ENCODE data around the gene ARID1A.

ARID1A gene

GRCh38 chr1:26733982-26734381, 38.2 kb downstream of the ARID1A start:
- no peak overlapping the region for H3K4ac ChIP-seq (ENCODE audit: low read depth, low read length)
- no peak overlapping the region for H4K91ac ChIP-seq (ENCODE audit: low read depth, low read length)
- H3K18ac ChIP-seq (ENCODE audit: low read length): no peak overlapping the region
- no peaks in the 10 kb centered on the region for H3K9me3 ChIP-seq (ENCODE audit: insufficient read depth, low read depth, low read length)
- H2BK120ac ChIP-seq (ENCODE audit: insufficient read depth, low read length, poor library complexity): no peak overlapping the region
- H3K4me2 ChIP-seq (ENCODE audit: low read length): no peak overlapping the region
- no peak overlapping the region for H4K8ac ChIP-seq (ENCODE audit: low read depth, low read length)
- no peak overlapping the region for H3K9ac ChIP-seq (ENCODE audit: low read length)
- H4K12ac ChIP-seq (ENCODE audit: low read depth, low read length): no peak overlapping the region
- no peaks in the 10 kb centered on the region for H3K79me1 ChIP-seq (ENCODE audit: low read length)
- H3K27ac ChIP-seq (ENCODE audit: low read depth, low read length): no peak overlapping the region
- WGBS (ENCODE audit: extremely low coverage, insufficient coverage, insufficient read length): no CpG with 5 or more reads among the region's 2 CpGs
- H3K23ac ChIP-seq (ENCODE audit: low read length): no peak overlapping the region
- H2BK12ac ChIP-seq (ENCODE audit: low read length): no peak overlapping the region
- DNase-seq: no peak
- H3K14ac ChIP-seq (ENCODE audit: low read length): no peak overlapping the region
- H3K4me1 ChIP-seq (ENCODE audit: control insufficient read depth in 1 of 2, insufficient read depth in 2 of 2, low read length in 2 of 2): peaks cover 0 to 3% of the 10 kb centered on the region in 2 experiments
- no peaks in the 10 kb centered on the region for H3K27me3 ChIP-seq (ENCODE audit: insufficient read depth, low read length)
- H3K36me3 ChIP-seq (ENCODE audit: control insufficient read depth in 1 of 2, insufficient read depth in 2 of 2, low read length in 2 of 2): peaks cover 30 to 61% of the 10 kb centered on the region in 2 experiments
- H2AK5ac ChIP-seq (ENCODE audit: low read length): no peak overlapping the region
- H2AFZ ChIP-seq (ENCODE audit: insufficient read depth, low read length, poor library complexity): no peak overlapping the region
- H3K4me3 ChIP-seq (ENCODE audit: low read depth, low read length): no peak overlapping the region
- no peak overlapping the region for H2BK5ac ChIP-seq (ENCODE audit: low read depth, low read length, poor library complexity)
- H3K79me2 ChIP-seq (ENCODE audit: control insufficient read depth, insufficient read depth, low read length, poor library complexity): no peaks in the 10 kb centered on the region

GRCh38 chr1:26734501-26735058, 38.8 kb downstream of the ARID1A start:
- H4K8ac ChIP-seq (ENCODE audit: low read depth, low read length): no peak overlapping the region
- no peak overlapping the region for H2AK5ac ChIP-seq (ENCODE audit: low read length)
- no CpG with 5 or more reads among the region's 4 CpGs for WGBS (ENCODE audit: extremely low coverage, insufficient coverage, insufficient read length)
- H3K27me3 ChIP-seq (ENCODE audit: insufficient read depth, low read length): no peaks in the 10 kb centered on the region
- H3K79me2 ChIP-seq (ENCODE audit: control insufficient read depth, insufficient read depth, low read length, poor library complexity): no peaks in the 10 kb centered on the region
- no peak overlapping the region for H4K12ac ChIP-seq (ENCODE audit: low read depth, low read length)
- H3K9me3 ChIP-seq (ENCODE audit: insufficient read depth, low read depth, low read length): no peaks in the 10 kb centered on the region
- H4K91ac ChIP-seq (ENCODE audit: low read depth, low read length): no peak overlapping the region
- H3K23ac ChIP-seq (ENCODE audit: low read length): no peak overlapping the region
- H3K36me3 ChIP-seq (ENCODE audit: control insufficient read depth in 1 of 2, insufficient read depth in 2 of 2, low read length in 2 of 2): peaks cover 28 to 64% of the 10 kb centered on the region in 2 experiments
- H3K4me3 ChIP-seq (ENCODE audit: low read depth, low read length): no peak overlapping the region
- H3K27ac ChIP-seq (ENCODE audit: low read depth, low read length): no peak overlapping the region
- H3K4me1 ChIP-seq (ENCODE audit: control insufficient read depth in 1 of 2, insufficient read depth in 2 of 2, low read length in 2 of 2): peaks cover 0 to 2% of the 10 kb centered on the region in 2 experiments
- H3K79me1 ChIP-seq (ENCODE audit: low read length): no peaks in the 10 kb centered on the region
- no peak overlapping the region for H3K18ac ChIP-seq (ENCODE audit: low read length)
- H3K14ac ChIP-seq (ENCODE audit: low read length): no peak overlapping the region
- no peak overlapping the region for H3K9ac ChIP-seq (ENCODE audit: low read length)
- no peak overlapping the region for H2BK120ac ChIP-seq (ENCODE audit: insufficient read depth, low read length, poor library complexity)
- H3K4ac ChIP-seq (ENCODE audit: low read depth, low read length): no peak overlapping the region
- H2BK5ac ChIP-seq (ENCODE audit: low read depth, low read length, poor library complexity): no peak overlapping the region
- no peak overlapping the region for H2BK12ac ChIP-seq (ENCODE audit: low read length)
- no peak overlapping the region for H2AFZ ChIP-seq (ENCODE audit: insufficient read depth, low read length, poor library complexity)
- no peak overlapping the region for H3K4me2 ChIP-seq (ENCODE audit: low read length)
- no peak for DNase-seq

- H3K18ac ChIP-seq (ENCODE audit: low read length): no peak overlapping the region
- no peak overlapping the region for H3K4me2 ChIP-seq (ENCODE audit: low read length)
- H3K4me1 ChIP-seq (ENCODE audit: control insufficient read depth in 1 of 2, insufficient read depth in 2 of 2, low read length in 2 of 2): peaks cover 2 to 5% of the 10 kb centered on the region in 2 experiments
- no peak overlapping the region for H2BK120ac ChIP-seq (ENCODE audit: insufficient read depth, low read length, poor library complexity)
- H2BK12ac ChIP-seq (ENCODE audit: low read length): no peak overlapping the region
- H3K79me2 ChIP-seq (ENCODE audit: control insufficient read depth, insufficient read depth, low read length, poor library complexity): no peaks in the 10 kb centered on the region
- WGBS (ENCODE audit: extremely low coverage, insufficient coverage, insufficient read length): no CpG with 5 or more reads among the region's 4 CpGs
- no peak for DNase-seq
- no peak overlapping the region for H2BK5ac ChIP-seq (ENCODE audit: low read depth, low read length, poor library complexity)
- H2AFZ ChIP-seq (ENCODE audit: insufficient read depth, low read length, poor library complexity): no peak overlapping the region
- H3K14ac ChIP-seq (ENCODE audit: low read length): no peak overlapping the region
- H3K9me3 ChIP-seq (ENCODE audit: insufficient read depth, low read depth, low read length): no peaks in the 10 kb centered on the region
- no peak overlapping the region for H3K4me3 ChIP-seq (ENCODE audit: low read depth, low read length)
- H3K27ac ChIP-seq (ENCODE audit: low read depth, low read length): no peak overlapping the region
- no peaks in the 10 kb centered on the region for H3K79me1 ChIP-seq (ENCODE audit: low read length)
- no peak overlapping the region for H2AK5ac ChIP-seq (ENCODE audit: low read length)
- H3K23ac ChIP-seq (ENCODE audit: low read length): no peak overlapping the region
- no peaks in the 10 kb centered on the region for H3K27me3 ChIP-seq (ENCODE audit: insufficient read depth, low read length)
- H3K4ac ChIP-seq (ENCODE audit: low read depth, low read length): peak overlapping the region; percentile 44
- no peak overlapping the region for H4K8ac ChIP-seq (ENCODE audit: low read depth, low read length)
- no peak overlapping the region for H4K12ac ChIP-seq (ENCODE audit: low read depth, low read length)
- H3K36me3 ChIP-seq (ENCODE audit: control insufficient read depth in 1 of 2, insufficient read depth in 2 of 2, low read length in 2 of 2): peaks cover 19 to 48% of the 10 kb centered on the region in 2 experiments
- H3K9ac ChIP-seq (ENCODE audit: low read length): no peak overlapping the region
- no peak overlapping the region for H4K91ac ChIP-seq (ENCODE audit: low read depth, low read length)
These were observed 43.6 kb downstream of the ARID1A start for GRCh38 chr1:26739329-26739914.

GRCh38 chr1:26740023-26740634, 44.3 kb downstream of the ARID1A start:
- no peaks in the 10 kb centered on the region for H3K79me1 ChIP-seq (ENCODE audit: low read length)
- H2AK5ac ChIP-seq (ENCODE audit: low read length): no peak overlapping the region
- H4K91ac ChIP-seq (ENCODE audit: low read depth, low read length): no peak overlapping the region
- no peaks in the 10 kb centered on the region for H3K9me3 ChIP-seq (ENCODE audit: insufficient read depth, low read depth, low read length)
- no peaks in the 10 kb centered on the region for H3K27me3 ChIP-seq (ENCODE audit: insufficient read depth, low read length)
- peaks cover 17 to 45% of the 10 kb centered on the region in 2 experiments for H3K36me3 ChIP-seq (ENCODE audit: control insufficient read depth in 1 of 2, insufficient read depth in 2 of 2, low read length in 2 of 2)
- H3K4ac ChIP-seq (ENCODE audit: low read depth, low read length): no peak overlapping the region
- H3K27ac ChIP-seq (ENCODE audit: low read depth, low read length): no peak overlapping the region
- H3K79me2 ChIP-seq (ENCODE audit: control insufficient read depth, insufficient read depth, low read length, poor library complexity): no peaks in the 10 kb centered on the region
- H3K4me1 ChIP-seq (ENCODE audit: control insufficient read depth in 1 of 2, insufficient read depth in 2 of 2, low read length in 2 of 2): peaks cover 2 to 7% of the 10 kb centered on the region in 2 experiments
- H3K9ac ChIP-seq (ENCODE audit: low read length): no peak overlapping the region
- no peak overlapping the region for H4K8ac ChIP-seq (ENCODE audit: low read depth, low read length)
- no peak overlapping the region for H4K12ac ChIP-seq (ENCODE audit: low read depth, low read length)
- WGBS (ENCODE audit: extremely low coverage, insufficient coverage, insufficient read length): no CpG with 5 or more reads among the region's 3 CpGs
- DNase-seq: no peak
- no peak overlapping the region for H2BK5ac ChIP-seq (ENCODE audit: low read depth, low read length, poor library complexity)
- H2BK12ac ChIP-seq (ENCODE audit: low read length): no peak overlapping the region
- H2BK120ac ChIP-seq (ENCODE audit: insufficient read depth, low read length, poor library complexity): no peak overlapping the region
- no peak overlapping the region for H3K14ac ChIP-seq (ENCODE audit: low read length)
- no peak overlapping the region for H3K4me3 ChIP-seq (ENCODE audit: low read depth, low read length)
- no peak overlapping the region for H3K23ac ChIP-seq (ENCODE audit: low read length)
- H3K4me2 ChIP-seq (ENCODE audit: low read length): no peak overlapping the region
- no peak overlapping the region for H2AFZ ChIP-seq (ENCODE audit: insufficient read depth, low read length, poor library complexity)
- H3K18ac ChIP-seq (ENCODE audit: low read length): no peak overlapping the region

Measured in trophoblast cell (in vitro differentiated cells and primary cell).